Measurements from ENCODE around the gene DBP.

Gene DBP

DNA sequence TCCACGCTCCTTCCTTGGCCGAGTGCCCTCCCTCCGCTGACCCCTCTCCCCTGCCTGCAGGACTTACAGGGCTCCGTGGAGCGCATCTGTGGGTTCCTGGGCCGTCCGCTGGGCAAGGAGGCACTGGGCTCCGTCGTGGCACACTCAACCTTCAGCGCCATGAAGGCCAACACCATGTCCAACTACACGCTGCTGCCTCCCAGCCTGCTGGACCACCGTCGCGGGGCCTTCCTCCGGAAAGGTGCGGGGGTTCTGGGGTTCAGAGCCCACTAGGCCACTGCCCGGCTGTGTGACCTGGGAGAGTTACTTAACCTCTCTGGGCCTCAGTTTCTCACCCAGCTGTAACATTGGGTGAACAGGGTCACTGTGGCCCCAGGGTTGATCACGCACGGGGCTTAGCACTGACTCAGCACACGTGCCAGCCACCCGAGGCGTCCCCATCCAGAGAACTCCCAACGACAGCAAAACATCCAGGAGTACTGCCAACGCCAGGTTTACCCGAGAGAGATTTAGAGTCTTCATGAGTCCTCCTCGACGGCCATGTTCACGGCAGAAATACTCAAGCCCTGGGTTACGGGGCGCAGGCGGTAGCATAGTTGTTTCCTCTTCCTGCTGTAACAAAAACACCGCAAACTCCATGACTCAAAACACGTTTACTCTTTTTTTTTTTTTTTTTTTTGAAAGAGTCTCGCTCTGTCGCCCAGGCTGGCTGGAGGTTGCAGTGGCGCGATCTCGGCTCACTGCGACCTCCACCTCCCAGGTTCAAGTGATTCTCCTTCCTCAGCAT lies 40.3 kb downstream of the DBP start:
- DNase-seq (ENCODE audit: low read depth) = no peak
- no peak overlapping the region for H3K4me3 ChIP-seq (ENCODE audit: low read length)
- TF ChIP-seq, protein P1, sequence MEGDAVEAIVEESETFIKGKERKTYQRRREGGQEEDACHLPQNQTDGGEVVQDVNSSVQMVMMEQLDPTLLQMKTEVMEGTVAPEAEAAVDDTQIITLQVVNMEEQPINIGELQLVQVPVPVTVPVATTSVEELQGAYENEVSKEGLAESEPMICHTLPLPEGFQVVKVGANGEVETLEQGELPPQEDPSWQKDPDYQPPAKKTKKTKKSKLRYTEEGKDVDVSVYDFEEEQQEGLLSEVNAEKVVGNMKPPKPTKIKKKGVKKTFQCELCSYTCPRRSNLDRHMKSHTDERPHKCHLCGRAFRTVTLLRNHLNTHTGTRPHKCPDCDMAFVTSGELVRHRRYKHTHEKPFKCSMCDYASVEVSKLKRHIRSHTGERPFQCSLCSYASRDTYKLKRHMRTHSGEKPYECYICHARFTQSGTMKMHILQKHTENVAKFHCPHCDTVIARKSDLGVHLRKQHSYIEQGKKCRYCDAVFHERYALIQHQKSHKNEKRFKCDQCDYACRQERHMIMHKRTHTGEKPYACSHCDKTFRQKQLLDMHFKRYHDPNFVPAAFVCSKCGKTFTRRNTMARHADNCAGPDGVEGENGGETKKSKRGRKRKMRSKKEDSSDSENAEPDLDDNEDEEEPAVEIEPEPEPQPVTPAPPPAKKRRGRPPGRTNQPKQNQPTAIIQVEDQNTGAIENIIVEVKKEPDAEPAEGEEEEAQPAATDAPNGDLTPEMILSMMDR (conservative IDR thresholded peaks at IDR 0.05; ENCODE audit: low read depth, low read length) = no peak

DNA sequence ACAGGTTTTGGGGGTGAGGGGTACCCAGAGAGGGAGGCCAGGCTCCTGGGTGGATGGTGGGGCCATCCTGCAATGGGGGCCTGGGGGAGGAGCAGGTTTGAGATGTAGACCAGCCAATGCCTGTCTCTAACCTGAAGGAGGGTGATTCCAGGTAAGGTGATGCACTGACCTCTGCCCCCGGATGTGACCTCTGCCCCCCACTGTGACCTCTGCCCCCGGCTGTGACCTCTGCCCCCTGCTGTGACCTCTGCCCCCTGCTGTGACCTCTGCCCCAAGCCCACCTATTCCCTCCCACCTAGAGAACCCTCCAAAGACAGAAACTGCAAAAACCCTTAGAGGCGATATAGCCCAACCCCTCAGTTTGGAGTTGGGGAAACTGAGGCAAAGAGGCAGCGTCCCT lies 40.9 kb downstream of the DBP start:
- no peak for DNase-seq (ENCODE audit: low read depth)
- no peak overlapping the region for H3K4me3 ChIP-seq (ENCODE audit: low read length)

DNA sequence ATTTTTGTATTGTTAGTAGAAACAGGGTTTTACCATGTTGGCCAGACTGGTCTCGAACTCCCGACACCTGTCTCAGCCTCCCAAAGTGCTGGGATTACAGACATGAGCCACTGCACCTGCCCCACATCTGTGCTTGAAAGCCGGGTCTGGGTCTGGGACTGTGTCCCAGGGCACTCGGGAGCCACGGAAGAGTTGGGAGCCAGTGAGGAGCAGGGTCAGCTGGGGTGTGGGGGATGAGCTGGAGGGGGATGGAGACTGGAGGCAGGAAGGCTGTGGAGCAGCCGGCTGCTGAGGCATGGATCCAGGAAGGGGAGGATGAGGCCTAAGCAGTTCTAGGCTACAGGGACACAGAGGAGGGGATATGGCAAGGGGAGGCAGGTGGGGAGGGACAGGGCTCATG lies 41.3 kb downstream of the DBP start:
- no peak for DNase-seq (ENCODE audit: low read depth)
- TF ChIP-seq, protein P1 (conservative IDR thresholded peaks at IDR 0.05; ENCODE audit: low read depth, low read length) = no peak
- no peak overlapping the region for H3K4me3 ChIP-seq (ENCODE audit: low read length)

More for the DNA sequence above, 40.9 kb downstream of the DBP start:
- TF ChIP-seq, protein P1 (conservative IDR thresholded peaks at IDR 0.05; ENCODE audit: low read depth, low read length) = no peak

DNA sequence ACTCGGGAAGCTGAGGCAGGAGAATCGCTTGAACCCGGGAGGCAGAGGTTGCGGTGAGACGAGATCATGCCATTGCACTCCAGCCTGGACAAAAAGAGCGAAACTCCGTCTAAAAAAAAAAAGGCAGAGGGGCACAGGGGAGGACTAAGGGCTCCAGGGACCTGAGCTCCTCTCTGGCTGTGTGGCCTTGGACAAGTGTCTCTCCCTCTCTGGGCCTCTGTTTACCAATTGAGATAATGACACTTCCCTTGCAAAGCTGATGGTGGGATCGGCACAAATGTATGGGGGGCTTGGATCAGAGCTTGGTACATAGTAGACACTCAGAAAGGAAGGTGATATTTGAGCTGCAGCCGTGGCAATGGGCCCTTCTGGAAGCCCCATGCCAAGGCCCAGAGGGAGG lies 42.0 kb downstream of the DBP start:
- no peak overlapping the region for H3K4me3 ChIP-seq (ENCODE audit: low read length)
- TF ChIP-seq, protein P1 (conservative IDR thresholded peaks at IDR 0.05; ENCODE audit: low read depth, low read length) = no peak
- no peak for DNase-seq (ENCODE audit: low read depth)

DNA sequence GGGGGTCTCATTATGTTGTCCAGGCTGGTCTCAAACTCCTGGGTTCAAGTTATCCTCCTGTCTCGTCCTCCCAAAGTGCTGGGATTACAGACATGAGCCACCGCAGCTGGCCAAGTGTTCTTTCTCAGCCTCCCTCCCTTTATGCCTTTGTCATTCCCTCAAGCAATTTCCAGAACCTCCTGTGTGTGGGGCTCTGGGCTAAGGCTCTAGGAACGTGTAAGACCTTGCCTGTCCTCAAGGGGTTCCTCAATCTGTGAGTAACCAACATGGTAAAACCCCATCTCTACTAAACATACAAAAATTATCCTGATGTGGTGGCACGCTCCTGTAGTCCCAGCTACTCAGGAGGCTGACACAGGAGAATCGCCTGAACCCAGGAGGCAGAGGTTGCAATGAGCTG lies 46.2 kb downstream of the DBP start:
- DNase-seq (ENCODE audit: low read depth) = no peak
- TF ChIP-seq, protein P1 (conservative IDR thresholded peaks at IDR 0.05; ENCODE audit: low read depth, low read length) = no peak
- no peak overlapping the region for H3K4me3 ChIP-seq (ENCODE audit: low read length)

DNA sequence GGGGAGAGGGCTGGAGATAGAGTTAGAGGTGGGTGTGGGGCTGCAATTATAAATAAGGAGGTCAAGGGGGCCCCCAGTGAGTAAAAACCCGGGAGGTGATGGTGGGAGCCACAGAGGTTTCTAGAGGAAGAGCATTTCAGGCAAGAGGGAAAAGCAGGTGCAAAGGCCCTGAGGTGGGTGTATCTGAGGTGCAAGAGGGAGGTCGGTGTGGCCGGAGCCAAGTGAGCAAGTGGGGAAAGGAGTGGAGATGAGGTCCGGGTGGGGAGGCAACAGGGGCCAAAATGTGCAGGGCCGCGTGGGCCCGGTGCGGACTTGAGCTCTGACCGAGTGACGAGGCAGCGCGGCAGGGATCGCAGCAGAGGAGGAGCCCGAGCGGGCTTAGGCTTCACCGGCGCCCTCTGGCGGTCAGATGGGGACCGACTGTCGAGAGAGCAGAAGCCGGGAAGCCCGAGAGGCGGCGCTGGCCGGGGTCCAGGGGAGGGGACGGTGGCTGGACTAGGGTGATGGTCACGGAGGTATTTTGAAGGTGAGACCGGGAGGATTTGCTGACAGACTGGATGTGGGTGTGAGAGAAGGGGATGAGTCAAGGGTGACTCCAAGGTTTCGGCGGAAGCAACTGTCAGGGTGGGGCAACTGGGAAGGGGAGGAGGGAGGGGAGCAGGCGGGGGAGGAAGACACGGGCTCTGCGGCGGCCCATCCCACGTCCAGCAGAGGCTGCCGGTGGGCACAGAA lies 48.3 kb downstream of the DBP start:
- peak overlapping the region; percentile 45 for H3K4me3 ChIP-seq (ENCODE audit: low read length)
- peak; percentile 28 for DNase-seq (ENCODE audit: low read depth)

More for the DNA sequence above, 48.3 kb downstream of the DBP start:
- TF ChIP-seq, protein P1 (conservative IDR thresholded peaks at IDR 0.05; ENCODE audit: low read depth, low read length) = peak; percentile 88

All from retinal pigment epithelial cell (primary cell).